Osteocyte (in vitro differentiated cells): ENCODE results near the gene DCTN2. TPM values are rescaled to one million over a fixed set of nuclear protein-coding genes. Genes with fewer than 3 reads are reported as not detected.
A peak's percentile ranks its signal among the peaks of the same experiment; 100 is the strongest.

Source experiments
- DNase-seq: peaks from one replicate; pipeline ENCODE4 v3.0.0; 2021; ENCODE audit warnings: mixed read lengths; ENCODE audit not compliant: unreplicated experiment; ENCODE audit errors: extremely low spot score
- H3K27ac Mint-ChIP-seq: one replicate; pipeline ENCODE4 v1.8.0; 2021; ENCODE audit warnings: mild to moderate bottlenecking, mixed read lengths; ENCODE audit not compliant: unreplicated experiment
- H3K27me3 Mint-ChIP-seq: one replicate; pipeline ENCODE4 v1.8.0; 2021; ENCODE audit warnings: mixed read lengths; ENCODE audit not compliant: unreplicated experiment
- H3K36me3 Mint-ChIP-seq: one replicate; pipeline ENCODE4 v1.8.0; 2021; ENCODE audit warnings: mixed read lengths; ENCODE audit not compliant: unreplicated experiment
- H3K4me1 Mint-ChIP-seq: one replicate; pipeline ENCODE4 v1.8.0; 2021; ENCODE audit warnings: mixed read lengths; ENCODE audit not compliant: unreplicated experiment
- H3K4me3 Mint-ChIP-seq: one replicate; pipeline ENCODE4 v1.8.0; 2021; ENCODE audit warnings: mild to moderate bottlenecking, moderate library complexity, mixed read lengths; ENCODE audit not compliant: unreplicated experiment
- H3K9me3 Mint-ChIP-seq: one replicate; pipeline ENCODE4 v1.8.0; 2021; ENCODE audit warnings: mixed read lengths; ENCODE audit not compliant: unreplicated experiment
- CTCF ChIP-seq: fragments of 200-600 bp; sonication (generic); IDR thresholded peaks from 2 replicates; pipeline ENCODE4 v1.5.0; 2021; ENCODE audit warnings: antibody characterized with exemption, mild to moderate bottlenecking, moderate library complexity
- total RNA-seq: library from RNA; stranded (reverse); gene quantifications from 2 replicates; pipeline ENCODE4 v1.2.1, GENCODE V29; 2021

Gene DCTN2
- total RNA-seq, 1 donor from 2014 or later = 149 TPM

- Mint-ChIP-seq H3K4me3 (no peak overlapping the region), H3K9me3 (no peaks in the 10 kb centered on the region)
Observed at GRCh38 chr12:57491393-57492280, 55.4 kb downstream of the DCTN2 start.

GRCh38 chr12:57490126-57490525, 56.9 kb downstream of the DCTN2 start:
- no peak for DNase-seq
- Mint-ChIP-seq H3K36me3 (peaks cover 28% of the 10 kb centered on the region), H3K27me3 (no peaks in the 10 kb centered on the region), H3K27ac (no peak overlapping the region), H3K9me3 (no peaks in the 10 kb centered on the region), H3K4me1 (peaks cover 24% of the 10 kb centered on the region), H3K4me3 (no peak overlapping the region)
- no peak for TF ChIP-seq CTCF

More at GRCh38 chr12:57491393-57492280, 55.4 kb downstream of the DCTN2 start:
- Mint-ChIP-seq H3K27ac (peak overlapping the region; percentile 66), H3K4me1 (peaks cover 24% of the 10 kb centered on the region), H3K36me3 (peaks cover 35% of the 10 kb centered on the region), H3K27me3 (no peaks in the 10 kb centered on the region)
- DNase-seq = no peak
- TF ChIP-seq CTCF = no peak

GRCh38 chr12:57489157-57489641, 57.8 kb downstream of the DCTN2 start:
- H3K4me3 Mint-ChIP-seq = peak overlapping the region; percentile 86
- H3K27ac Mint-ChIP-seq = peak overlapping the region; percentile 88
- DNase-seq = no peak
- no peaks in the 10 kb centered on the region for H3K9me3 Mint-ChIP-seq
- H3K4me1 Mint-ChIP-seq = peaks cover 24% of the 10 kb centered on the region
- H3K27me3 Mint-ChIP-seq = no peaks in the 10 kb centered on the region
- TF ChIP-seq CTCF = no peak
- H3K36me3 Mint-ChIP-seq = peaks cover 28% of the 10 kb centered on the region

GRCh38 chr12:57488402-57489156, 58.4 kb downstream of the DCTN2 start:
- TF ChIP-seq CTCF = no peak
- Mint-ChIP-seq H3K4me3 (peak overlapping the region; percentile 86), H3K4me1 (peaks cover 24% of the 10 kb centered on the region), H3K9me3 (no peaks in the 10 kb centered on the region), H3K27ac (peak overlapping the region; percentile 88), H3K36me3 (peaks cover 28% of the 10 kb centered on the region), H3K27me3 (no peaks in the 10 kb centered on the region)
- no peak for DNase-seq
